ENCODE measurements around the gene VPS13D. TPM values are rescaled to one million over a fixed set of nuclear protein-coding genes. Genes with fewer than 3 reads are reported as not detected.
A peak's percentile ranks its signal among the peaks of the same experiment; 100 is the strongest.
"Not testable (repeated sequence)": the region's sequence is repeated elsewhere in the genome, so short reads cannot be mapped to it uniquely, and the experiment has no call there.

Gene VPS13D
- total and polyA plus RNA-seq, 9 donors, result 19.8 to 59.3 (median 41.8) TPM

GRCh38 chr1:12537294-12537693, 307.5 kb downstream of the VPS13D start:
- H3K9me3 ChIP-seq, result no peaks in the 10 kb centered on the region
- H3K36me3 ChIP-seq, result no peaks in the 10 kb centered on the region
- H3K4me1 ChIP-seq (ENCODE audit: insufficient read depth), result peaks cover 19% of the 10 kb centered on the region
- WGBS, 3 donors, result 93 to 96% (median 94%) methylated on average over 4 of the region's 4 CpGs
- H3K27ac ChIP-seq, result no peak overlapping the region
- H3K27me3 ChIP-seq, result no peaks in the 10 kb centered on the region
- intact Hi-C loops (cut with DNase I), result no loop called here
- no peak overlapping the region for H3K4me3 ChIP-seq
- DNase-seq, result no peak
- TF ChIP-seq EP300 (IDR thresholded peaks at IDR 0.05) (no peak), POLR2A (IDR thresholded peaks at IDR 0.05) (no peak), CTCF (IDR thresholded peaks at IDR 0.05) (no peak)

GRCh38 chr1:12537906-12538461, 308.2 kb downstream of the VPS13D start:
- DNase-seq, result no peak
- Histone ChIP-seq H3K4me1 (ENCODE audit: insufficient read depth) (peaks cover 19% of the 10 kb centered on the region), H3K27ac (no peak overlapping the region), H3K9me3 (no peaks in the 10 kb centered on the region), H3K36me3 (no peaks in the 10 kb centered on the region), H3K27me3 (no peaks in the 10 kb centered on the region), H3K4me3 (no peak overlapping the region)
- TF ChIP-seq POLR2A (IDR thresholded peaks at IDR 0.05), result no peak
- no peak for TF ChIP-seq CTCF (IDR thresholded peaks at IDR 0.05)
- no peak for TF ChIP-seq EP300 (IDR thresholded peaks at IDR 0.05)
- intact Hi-C loops (cut with DNase I), result no loop called here
- 94 to 95% (median 94%) methylated on average over 3 of the region's 3 CpGs for WGBS, 3 donors

- H3K36me3 ChIP-seq; intact Hi-C loops (cut with DNase I); DNase-seq; H3K9me3 ChIP-seq; H3K27me3 ChIP-seq; H3K27ac ChIP-seq; H3K4me3 ChIP-seq: not testable (repeated sequence)
- H3K4me1 ChIP-seq (ENCODE audit: insufficient read depth), result peaks cover 19% of the 10 kb centered on the region
- 88 to 94% (median 94%) methylated on average over 3 of the region's 3 CpGs for WGBS, 3 donors
Observed at GRCh38 chr1:12538536-12538935, 308.7 kb downstream of the VPS13D start.

GRCh38 chr1:12539320-12539704, 309.5 kb downstream of the VPS13D start:
- peak overlapping the region in 1 of 2 donors; percentile 52 for H3K27ac ChIP-seq
- no peaks in the 10 kb centered on the region for H3K9me3 ChIP-seq
- no peak overlapping the region for H3K4me3 ChIP-seq
- TF ChIP-seq POLR2A (IDR thresholded peaks at IDR 0.05) (no peak), EP300 (IDR thresholded peaks at IDR 0.05) (no peak), CTCF (IDR thresholded peaks at IDR 0.05) (no peak)
- H3K4me1 ChIP-seq (ENCODE audit: insufficient read depth), result peaks cover 19% of the 10 kb centered on the region
- no peaks in the 10 kb centered on the region for H3K27me3 ChIP-seq
- DNase-seq, result peak in 1 of 5 donors; percentile 33
- intact Hi-C loops (cut with DNase I), result no loop called here
- H3K36me3 ChIP-seq, result no peaks in the 10 kb centered on the region
- WGBS, 3 donors, result 93 to 100% (median 95%) methylated on average over 2 of the region's 2 CpGs

- no peak overlapping the region for H3K4me3 ChIP-seq
Observed at GRCh38 chr1:12539705-12540579, 310.1 kb downstream of the VPS13D start.

More at GRCh38 chr1:12539705-12540579, 310.1 kb downstream of the VPS13D start:
- DNase-seq, result peak; percentile 78 to 88 (median 83)
- no peak for TF ChIP-seq POLR2A (IDR thresholded peaks at IDR 0.05)
- peak; percentile 67 for TF ChIP-seq EP300 (IDR thresholded peaks at IDR 0.05)
- peak in 1 of 3 donors; percentile 6 for TF ChIP-seq CTCF (IDR thresholded peaks at IDR 0.05)
- Histone ChIP-seq H3K9me3 (no peaks in the 10 kb centered on the region), H3K36me3 (no peaks in the 10 kb centered on the region), H3K4me1 (ENCODE audit: insufficient read depth) (peaks cover 19% of the 10 kb centered on the region), H3K27me3 (no peaks in the 10 kb centered on the region), H3K27ac (peak overlapping the region in 1 of 2 donors; percentile 52)
- 8 to 14% (median 10%) methylated on average over 33 to 34 of the region's 34 CpGs for WGBS, 3 donors
- intact Hi-C loops (cut with DNase I), result loop anchor here (2.0 to 10.0 kb wide), 8 partner anchors 55 to 135 kb away; partner anchors contain the start of gene DHRS3 (in 2 of the 4)

Data from ovary (tissue), 9 donors.